GM10266 (cell line): ENCODE measurements around the gene SPSB1.
"Not testable (repeated sequence)": the region's sequence is repeated elsewhere in the genome, so short reads cannot be mapped to it uniquely, and the experiment has no call there.

ENCODE experiments used
- DNase-seq: peaks from one replicate; pipeline ENCODE4 v3.0.0; 2012; ENCODE audit errors: extremely low spot score
- CTCF ChIP-seq: IDR thresholded peaks from 2 replicates; pipeline ENCODE4 v1.5.1; 2012; ENCODE audit warnings: mild to moderate bottlenecking, low read depth; ENCODE audit not compliant: control insufficient read depth, insufficient read depth; ENCODE audit errors: missing control alignments

The SPSB1 gene

GRCh38 chr1:9294910-9295636 lies 2.4 kb downstream of the SPSB1 start:
- TF ChIP-seq CTCF = peak; percentile 10

GRCh38 chr1:9295884-9296283 lies 3.2 kb downstream of the SPSB1 start:
- TF ChIP-seq CTCF = no peak
- DNase-seq = no peak

More at GRCh38 chr1:9294910-9295636, 2.4 kb downstream of the SPSB1 start:
- peak; percentile 73 for DNase-seq

GRCh38 chr1:9296850-9297249 lies 4.2 kb downstream of the SPSB1 start:
- no peak for TF ChIP-seq CTCF

GRCh38 chr1:9297831-9298230 lies 5.1 kb downstream of the SPSB1 start:
- no peak for DNase-seq
- no peak for TF ChIP-seq CTCF

More at GRCh38 chr1:9296850-9297249, 4.2 kb downstream of the SPSB1 start:
- no peak for DNase-seq

GRCh38 chr1:9298282-9298681 lies 5.6 kb downstream of the SPSB1 start:
- no peak for DNase-seq
- TF ChIP-seq CTCF = no peak

GRCh38 chr1:9299571-9300541 lies 7.2 kb downstream of the SPSB1 start:
- not testable (repeated sequence) for DNase-seq

GRCh38 chr1:9300573-9300972 lies 7.9 kb downstream of the SPSB1 start:
- no peak for TF ChIP-seq CTCF
- no peak for DNase-seq
